GM18873 (cell line): ENCODE data around the gene KIF3C.
"Not testable (repeated sequence)": the region's sequence is repeated elsewhere in the genome, so short reads cannot be mapped to it uniquely, and the experiment has no call there.

Experiments
- ATAC-seq: cut with Tn5 transposase; IDR thresholded peaks from one replicate; pipeline ENCODE4 v1.9.1; 2021; ENCODE audit warnings: mild to moderate bottlenecking, moderate library complexity, moderate number of reproducible peaks; ENCODE audit not compliant: unreplicated experiment, low FRiP score

Gene KIF3C

GRCh38 chr2:25966531-25967270 is 15.6 kb downstream of the KIF3C start:
- no peak for ATAC-seq

GRCh38 chr2:25964891-25965290 is 17.4 kb downstream of the KIF3C start:
- ATAC-seq, result no peak

GRCh38 chr2:25960920-25961319 is 21.4 kb downstream of the KIF3C start:
- no peak for ATAC-seq

GRCh38 chr2:25960396-25960795 is 21.9 kb downstream of the KIF3C start:
- ATAC-seq, result no peak

- ATAC-seq, result not testable (repeated sequence)
Observed at GRCh38 chr2:25958611-25959010, 23.7 kb downstream of the KIF3C start.

GRCh38 chr2:25957743-25958142 is 24.6 kb downstream of the KIF3C start:
- no peak for ATAC-seq

GRCh38 chr2:25955869-25956535 is 26.3 kb downstream of the KIF3C start:
- ATAC-seq, result no peak

GRCh38 chr2:25955036-25955435 is 27.3 kb downstream of the KIF3C start:
- no peak for ATAC-seq

- no peak for ATAC-seq
Observed at GRCh38 chr2:25954199-25954752, 28.0 kb downstream of the KIF3C start.

- no peak for ATAC-seq
Observed at GRCh38 chr2:25951071-25951547, 31.2 kb downstream of the KIF3C start.

GRCh38 chr2:25948437-25948836 is 33.9 kb downstream of the KIF3C start:
- ATAC-seq, result no peak

GRCh38 chr2:25941042-25941441 is 41.3 kb downstream of the KIF3C start:
- ATAC-seq, result no peak

GRCh38 chr2:25939257-25939668 is 43.0 kb downstream of the KIF3C start:
- no peak for ATAC-seq

- ATAC-seq, result no peak
Observed at GRCh38 chr2:25938345-25938744, 44.0 kb downstream of the KIF3C start.

GRCh38 chr2:25936889-25937545 is 45.3 kb downstream of the KIF3C start:
- no peak for ATAC-seq

- ATAC-seq, result no peak
Observed at GRCh38 chr2:25933622-25934021, 48.7 kb downstream of the KIF3C start.

GRCh38 chr2:25929789-25930473 is 52.4 kb downstream of the KIF3C start:
- ATAC-seq, result no peak

GRCh38 chr2:25928668-25929067 is 53.6 kb downstream of the KIF3C start:
- no peak for ATAC-seq

- no peak for ATAC-seq
Observed at GRCh38 chr2:25926984-25927756, 55.1 kb downstream of the KIF3C start.

GRCh38 chr2:25922501-25922900 is 59.8 kb downstream of the KIF3C start:
- ATAC-seq, result no peak
